HepG2 (cell line): ENCODE results near the gene NDFIP2.

Experiments used
- FLYWCH1 ChIP-seq: sonication (generic); formaldehyde crosslinking; IDR thresholded peaks from 2 replicates; pipeline ENCODE4 v1.8.1; 2023; ENCODE audit warnings: mild to moderate bottlenecking, missing genetic modification reagents
- NFE2L1 ChIP-seq: sonication (generic); formaldehyde crosslinking; IDR thresholded peaks from 2 replicates; pipeline ENCODE4 v1.4.0; 2020; ENCODE audit warnings: missing genetic modification reagents, mild to moderate bottlenecking, borderline replicate concordance
- RFX5 ChIP-seq: IDR thresholded peaks from 2 replicates; pipeline ENCODE4 v1.6.1; 2011; ENCODE audit warnings: low read depth, low read length, improper control_type of control experiment
- ZNF747 ChIP-seq: sonication (generic); formaldehyde crosslinking; IDR thresholded peaks from 2 replicates; pipeline ENCODE4 v1.8.1; 2023; ENCODE audit warnings: missing genetic modification reagents, mild to moderate bottlenecking, borderline replicate concordance

- TF ChIP-seq FLYWCH1 (CRISPR knock-in tag), result no peak
- TF ChIP-seq NFE2L1 (CRISPR knock-in tag), result no peak
- TF ChIP-seq ZNF747 (CRISPR knock-in tag), result no peak
- no peak for TF ChIP-seq RFX5
Observed at GRCh38 chr13:79557666-79558065, 76.7 kb downstream of the NDFIP2 start.
